Mesodermal cell (in vitro differentiated cells): ENCODE data around the gene PLEKHO1.
"Not testable (repeated sequence)": the region's sequence is repeated elsewhere in the genome, so short reads cannot be mapped to it uniquely, and the experiment has no call there.

Experiments
- H3K27ac ChIP-seq: 2 replicates; pipeline ENCODE4 v1.7.0; 2013; ENCODE audit warnings: mild to moderate bottlenecking, low read depth, low read length, moderate library complexity; ENCODE audit not compliant: severe bottlenecking
- H3K36me3 ChIP-seq: 2 replicates; pipeline ENCODE4 v1.7.1; 2013; ENCODE audit warnings: mild to moderate bottlenecking, low read length, moderate library complexity; ENCODE audit not compliant: control insufficient read depth, insufficient read depth
- H3K4me1 ChIP-seq: one replicate; pipeline ENCODE4 v1.7.1; 2013; ENCODE audit warnings: mild to moderate bottlenecking, low read length; ENCODE audit not compliant: insufficient read depth, control insufficient read depth, poor library complexity, severe bottlenecking
- H3K4me3 ChIP-seq: 2 replicates; pipeline ENCODE4 v1.7.0; 2013; ENCODE audit warnings: low read length, control low read depth, mild to moderate bottlenecking; ENCODE audit not compliant: insufficient read depth, poor library complexity, severe bottlenecking; ENCODE audit errors: extremely low read depth
- H3K9me3 ChIP-seq: 2 replicates; pipeline ENCODE4 v1.7.1; 2013; ENCODE audit warnings: mild to moderate bottlenecking, low read length, moderate library complexity; ENCODE audit not compliant: control insufficient read depth
- WGBS, 2 experiments: methylation state at CpG; one replicate each; pipeline ENCODE4 v1.1.5; 2013; ENCODE audit warnings: missing lambda C conversion rate in 2 of 2; ENCODE audit not compliant: insufficient coverage in 2 of 2; 5-methylcytosine and 5-hydroxymethylcytosine counted together

Gene PLEKHO1

GRCh38 chr1:150192012-150192411 is 42.3 kb downstream of the PLEKHO1 start:
- 83% methylated on average over 1 of the region's 2 CpGs; no CpG with 5 or more reads in 1 of the 2 experiments for WGBS, 2 experiments
- Histone ChIP-seq H3K27ac (peak overlapping the region; percentile 25), H3K4me3 (no peak overlapping the region), H3K4me1 (peaks cover 13% of the 10 kb centered on the region), H3K9me3 (peaks cover 6% of the 10 kb centered on the region), H3K36me3 (no peaks in the 10 kb centered on the region)

DNA sequence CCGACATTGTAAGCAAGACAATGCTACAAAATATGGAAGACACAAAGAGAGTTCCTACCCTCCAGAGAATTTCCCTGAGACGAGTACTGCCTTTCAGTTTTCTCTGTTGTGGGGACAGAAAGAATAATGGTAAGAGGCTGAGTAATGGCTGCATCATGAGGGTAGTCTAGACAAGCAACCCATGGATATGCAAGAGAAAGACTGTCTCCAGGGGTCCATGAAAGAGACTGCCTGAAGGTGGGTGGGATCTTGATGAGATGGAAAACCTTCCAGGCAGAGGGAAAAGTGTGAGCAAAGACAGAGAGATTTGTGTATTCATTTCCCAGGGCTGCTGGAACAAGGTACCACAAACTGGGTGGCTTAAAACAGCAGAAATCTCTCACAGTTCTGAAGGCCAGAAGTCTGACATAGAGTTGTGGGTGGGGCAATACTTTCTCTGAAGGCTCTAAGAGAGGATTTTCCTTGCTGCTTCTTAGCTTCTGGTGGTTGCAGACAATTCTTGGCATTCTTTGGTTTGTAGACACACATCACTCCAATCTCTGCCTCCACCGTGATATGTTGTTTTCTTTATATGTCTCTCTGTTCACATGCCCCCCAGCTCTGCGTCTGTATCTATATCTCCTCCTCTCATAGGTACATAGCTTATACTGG is 44.8 kb downstream of the PLEKHO1 start:
- WGBS, 2 experiments, result 74 to 80% methylated on average over 2 to 3 of the region's 4 CpGs
- H3K4me1 ChIP-seq, result peaks cover 13% of the 10 kb centered on the region
- H3K36me3 ChIP-seq, result no peaks in the 10 kb centered on the region
- H3K4me3 ChIP-seq, result no peak overlapping the region
- peaks cover 6% of the 10 kb centered on the region for H3K9me3 ChIP-seq
- H3K27ac ChIP-seq, result peak overlapping the region; percentile 5

- peaks cover 13% of the 10 kb centered on the region for H3K4me1 ChIP-seq
- no peaks in the 10 kb centered on the region for H3K36me3 ChIP-seq
- no peak overlapping the region for H3K27ac ChIP-seq
- WGBS, 2 experiments, result 50 to 92% methylated on average over 1 of the region's 1 CpG
- no peak overlapping the region for H3K4me3 ChIP-seq
- peaks cover 8% of the 10 kb centered on the region for H3K9me3 ChIP-seq
These were observed 46.7 kb downstream of the PLEKHO1 start for GRCh38 chr1:150196417-150196816.

DNA sequence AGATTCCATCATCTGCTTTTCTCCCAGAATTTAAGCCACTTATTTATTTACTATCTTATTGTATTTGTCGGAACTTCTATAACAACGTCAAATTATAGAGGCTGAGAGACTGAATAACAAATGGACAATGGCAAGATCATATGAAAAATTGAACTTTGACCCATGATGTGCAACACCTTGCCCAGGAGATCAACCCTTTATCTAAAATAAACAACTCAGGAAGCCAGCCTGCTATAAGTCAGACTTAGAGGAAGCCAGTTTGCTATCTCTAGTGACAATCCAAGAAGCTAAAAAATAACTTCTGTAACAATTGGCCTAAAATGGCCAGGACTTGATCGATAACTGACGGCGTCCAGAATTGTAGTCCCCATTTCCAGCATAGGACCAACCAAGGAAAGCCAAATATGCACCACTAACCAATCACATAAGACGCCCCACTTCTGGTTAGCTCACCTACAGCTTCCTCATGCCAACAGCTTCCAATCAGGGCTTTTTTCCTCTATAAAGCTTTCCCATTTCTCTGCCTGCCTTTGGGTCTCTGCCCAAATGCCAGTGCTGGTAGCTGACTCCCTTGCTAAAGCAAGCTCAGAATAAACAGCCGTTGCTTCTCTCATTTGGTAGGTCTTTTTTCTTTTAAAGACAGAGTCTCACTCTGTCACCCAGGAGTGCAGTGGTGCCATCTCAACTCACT is 57.7 kb downstream of the PLEKHO1 start:
- Histone ChIP-seq H3K9me3 (no peaks in the 10 kb centered on the region), H3K4me3 (no peak overlapping the region), H3K27ac (no peak overlapping the region), H3K36me3 (no peaks in the 10 kb centered on the region), H3K4me1 (no peaks in the 10 kb centered on the region)
- WGBS, 2 experiments, result 88 to 94% methylated on average over 4 to 5 of the region's 7 CpGs

DNA sequence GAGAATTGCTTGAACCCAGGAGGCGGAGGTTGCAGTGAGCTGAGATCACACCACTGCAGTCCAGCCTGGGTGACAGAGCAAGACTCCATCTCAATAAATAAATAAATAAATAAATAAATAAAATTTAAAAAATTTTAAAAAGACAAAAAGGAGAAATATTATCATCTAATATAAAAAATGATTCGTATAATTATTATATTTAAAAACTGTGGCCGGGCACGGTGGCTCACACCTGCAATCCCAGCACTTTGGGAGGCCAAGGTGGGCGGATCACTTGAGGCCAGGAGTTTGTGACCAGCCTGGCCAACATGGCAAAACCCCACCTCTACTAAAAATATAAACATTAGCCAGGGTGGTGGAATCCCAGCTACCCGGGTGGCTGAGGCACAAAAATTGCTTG is 58.7 kb downstream of the PLEKHO1 start:
- H3K27ac ChIP-seq, H3K9me3 ChIP-seq, H3K36me3 ChIP-seq, H3K4me3 ChIP-seq, H3K4me1 ChIP-seq: not testable (repeated sequence)
- WGBS, 2 experiments, result 67 to 100% methylated on average over 1 of the region's 6 CpGs
